OCI-LY3 (cell line): Measurements from ENCODE around the gene RNF149.

Experiments used
- H2AFZ ChIP-seq: fragments of 200-600, 300-600 bp; shearing (Covaris generic); 2 replicates; pipeline ENCODE4 v1.6.0; 2014; ENCODE audit warnings: antibody characterized with exemption, low read depth, low read length
- H3K27ac ChIP-seq: fragments of 200-600, 300-600 bp; sonication (generic); 2 replicates; pipeline ENCODE4 v1.5.1; 2014; ENCODE audit warnings: mild to moderate bottlenecking, low read length, moderate library complexity, mixed read lengths
- H3K27me3 ChIP-seq: fragments of 200-600, 300-600 bp; sonication (generic); 2 replicates; pipeline ENCODE4 v1.6.1; 2014; ENCODE audit warnings: low read depth, low read length, mixed read lengths
- H3K36me3 ChIP-seq: fragments of 200-600, 300-600 bp; sonication (generic); replicated peaks from 2 replicates; pipeline ENCODE3; 2014; ENCODE audit warnings: low read depth, low read length, mixed read lengths
- H3K4me1 ChIP-seq: fragments of 300-600, 200-600 bp; sonication (generic); 2 replicates; pipeline ENCODE4 v1.6.1; 2014; ENCODE audit warnings: low read length, mixed read lengths
- H3K4me2 ChIP-seq: fragments of 200-600, 300-600 bp; sonication (generic); 2 replicates; pipeline ENCODE4 v1.6.1; 2014; ENCODE audit warnings: low read length, mixed read lengths
- H3K4me3 ChIP-seq: fragments of 300-600, 200-600 bp; sonication (generic); 2 replicates; pipeline ENCODE4 v1.5.1; 2014; ENCODE audit warnings: antibody characterized with exemption, mild to moderate bottlenecking, low read length, moderate library complexity
- H3K79me2 ChIP-seq: fragments of 300-600, 200-600 bp; shearing (Covaris generic); 2 replicates; pipeline ENCODE4 v1.6.1; 2014; ENCODE audit warnings: mild to moderate bottlenecking, low read length, mixed read lengths
- H3K9ac ChIP-seq: fragments of 300-600, 200-600 bp; shearing (Covaris generic); 2 replicates; pipeline ENCODE4 v1.6.0; 2014; ENCODE audit warnings: mild to moderate bottlenecking, low read length, moderate library complexity
- H3K9me3 ChIP-seq: fragments of 200-600, 300-600 bp; shearing (Covaris generic); 2 replicates; pipeline ENCODE4 v1.6.1; 2014; ENCODE audit warnings: low read length, mixed read lengths; ENCODE audit not compliant: insufficient read depth
- H4K20me1 ChIP-seq: fragments of 200-600, 300-600 bp; sonication (generic); 2 replicates; pipeline ENCODE4 v1.6.1; 2016; ENCODE audit warnings: low read length, mixed read lengths; ENCODE audit not compliant: insufficient read depth
- CTCF ChIP-seq: fragments of 200-600, 300-600 bp; sonication (generic); IDR thresholded peaks from 2 replicates; pipeline ENCODE4 v1.5.1; 2014; ENCODE audit warnings: antibody characterized with exemption, low read length, low read depth
- EZH2phosphoT487 ChIP-seq: fragments of 200-600 bp; shearing (Covaris generic); IDR thresholded peaks from 2 replicates; pipeline ENCODE4 v1.6.1; 2018; ENCODE audit warnings: antibody characterized with exemption, mixed run types, low read depth

Gene RNF149

GRCh38 chr2:101339266-101339880 lies 30.9 kb upstream of the RNF149 start:
- H3K27me3 ChIP-seq: 0 out of 2 replicates have a peak, but pooled peaks cover 2% of the 10 kb centered on the region
- H2AFZ ChIP-seq: no peak overlapping the region
- no peak overlapping the region for H3K9ac ChIP-seq
- no peak overlapping the region for H3K4me2 ChIP-seq
- H3K9me3 ChIP-seq: no peaks in the 10 kb centered on the region
- H4K20me1 ChIP-seq: no peaks in the 10 kb centered on the region
- H3K4me3 ChIP-seq: no peak overlapping the region
- no peaks in the 10 kb centered on the region for H3K79me2 ChIP-seq
- no peak for TF ChIP-seq CTCF
- no peak for TF ChIP-seq EZH2phosphoT487
- no peak overlapping the region for H3K27ac ChIP-seq
- peaks cover 9% of the 10 kb centered on the region for H3K4me1 ChIP-seq
- no peaks in the 10 kb centered on the region for H3K36me3 ChIP-seq

DNA sequence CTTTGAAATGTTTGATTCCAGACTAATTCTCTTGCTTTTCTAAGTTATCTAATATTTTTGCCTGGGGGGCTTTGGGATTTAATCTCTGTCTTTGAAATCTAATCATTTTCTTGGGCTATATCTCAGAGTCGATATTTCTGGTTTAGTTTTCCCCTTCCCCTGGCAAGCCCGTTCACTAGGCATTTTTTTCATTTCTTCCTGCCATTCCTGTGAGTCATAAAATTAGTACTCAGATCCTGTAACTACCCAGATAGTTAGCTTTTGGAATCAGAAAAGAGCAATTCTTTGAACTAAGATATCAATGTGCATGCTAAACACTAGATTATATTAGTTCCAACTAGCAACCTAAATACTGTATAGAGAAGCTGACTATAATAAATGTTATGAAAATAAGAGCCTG lies 29.4 kb upstream of the RNF149 start:
- no peak for TF ChIP-seq EZH2phosphoT487
- no peak for TF ChIP-seq CTCF
- Histone ChIP-seq H3K4me2 (no peak overlapping the region), H3K36me3 (no peaks in the 10 kb centered on the region), H3K79me2 (no peaks in the 10 kb centered on the region), H3K9ac (no peak overlapping the region), H4K20me1 (no peaks in the 10 kb centered on the region), H3K27me3 (0 out of 2 replicates have a peak, but pooled peaks cover 2% of the 10 kb centered on the region), H3K4me3 (no peak overlapping the region), H3K9me3 (no peaks in the 10 kb centered on the region), H3K27ac (no peak overlapping the region), H3K4me1 (peaks cover 9% of the 10 kb centered on the region), H2AFZ (no peak overlapping the region)

- H3K9ac ChIP-seq: no peak overlapping the region
- TF ChIP-seq CTCF (no peak), EZH2phosphoT487 (no peak)
- H3K4me1 ChIP-seq: peaks cover 12% of the 10 kb centered on the region
- no peaks in the 10 kb centered on the region for H3K9me3 ChIP-seq
- 0 out of 2 replicates have a peak, but pooled peaks cover 2% of the 10 kb centered on the region for H3K27me3 ChIP-seq
- no peaks in the 10 kb centered on the region for H3K36me3 ChIP-seq
- H3K4me3 ChIP-seq: no peak overlapping the region
- no peak overlapping the region for H3K27ac ChIP-seq
- H2AFZ ChIP-seq: no peak overlapping the region; the same call in 1 of the 2 replicates
- H3K4me2 ChIP-seq: no peak overlapping the region
- H4K20me1 ChIP-seq: no peaks in the 10 kb centered on the region
- H3K79me2 ChIP-seq: no peaks in the 10 kb centered on the region
These were observed 24.6 kb upstream of the RNF149 start for GRCh38 chr2:101332885-101333766.

- Histone ChIP-seq H3K27ac (no peak overlapping the region), H3K4me2 (no peak overlapping the region), H2AFZ (no peak overlapping the region), H3K27me3 (no peaks in the 10 kb centered on the region), H3K4me1 (peaks cover 15% of the 10 kb centered on the region), H3K9me3 (no peaks in the 10 kb centered on the region), H3K9ac (no peak overlapping the region), H3K4me3 (no peak overlapping the region), H4K20me1 (no peaks in the 10 kb centered on the region), H3K79me2 (no peaks in the 10 kb centered on the region), H3K36me3 (no peaks in the 10 kb centered on the region)
- no peak for TF ChIP-seq EZH2phosphoT487
- TF ChIP-seq CTCF: no peak
These were observed 22.7 kb upstream of the RNF149 start for GRCh38 chr2:101331202-101331601.
